Measurements from ENCODE around the gene TTLL6. TPM values are rescaled to one million over a fixed set of nuclear protein-coding genes. Genes with fewer than 3 reads are reported as not detected.

TTLL6 gene
- total and polyA plus RNA-seq, 2 of the 8 experiments (the other 6 are each of a cell fraction or from before 2014, with no cell fraction given): 2.6 to 4.3 TPM

GRCh38 chr17:48737330-48738043 lies 79.5 kb downstream of the TTLL6 start:
- Histone ChIP-seq H3K4me1 (replicated peaks in 1 of 4; ENCODE audit: control insufficient read depth in 3 of 4, insufficient read depth in 4 of 4, low read length in 3 of 4) (no peaks in the 10 kb centered on the region; a peak in 2 of 7 replicates), H2BK15ac (ENCODE audit: low read length) (no peak overlapping the region), H3K9me3 (ENCODE audit: insufficient read depth in 2 of 2, low read depth in 1 of 2, low read length in 1 of 2) (no peaks in the 10 kb centered on the region), H3K4ac (replicated peaks; ENCODE audit: insufficient read length, low read depth, low read length) (no peak overlapping the region), H2BK5ac (ENCODE audit: low read depth, low read length) (no peak overlapping the region), H3K14ac (ENCODE audit: insufficient read length) (no peak overlapping the region), H3K23ac (ENCODE audit: insufficient read length) (no peak overlapping the region), H4K91ac (replicated peaks; ENCODE audit: insufficient read length, low read length) (no peak overlapping the region), H3K36me3 (ENCODE audit: control insufficient read depth in 2 of 4, insufficient read depth in 4 of 4, low read length in 3 of 4) (peaks cover 0 to 5% (median 0%) of the 10 kb centered on the region in 4 experiments; a peak in 1 of 8 replicates), H3K27ac (ENCODE audit: low read depth, low read length) (no peak overlapping the region), H3K4me2 (ENCODE audit: insufficient read depth in 1 of 2, low read depth in 2 of 2, low read length in 2 of 2) (no peak overlapping the region), H3K4me3 (ENCODE audit: extremely low read depth in 1 of 4, insufficient read depth in 2 of 4, low read depth in 3 of 4, low read length in 4 of 4) (no peak overlapping the region), H2AFZ (ENCODE audit: low read length) (no peak overlapping the region), H4K8ac (ENCODE audit: extremely low read depth, insufficient read depth, low read length) (no peak overlapping the region), H3K56ac (replicated peaks; ENCODE audit: insufficient read length, low read depth, low read length) (no peak overlapping the region), H3K27me3 (replicated peaks in 1 of 4; ENCODE audit: control insufficient read depth in 3 of 4, extremely low read depth in 1 of 4, insufficient read depth in 3 of 4, low read length in 3 of 4) (peaks cover 89 to 100% (median 100%) of the 10 kb centered on the region in 4 experiments), H3K23me2 (ENCODE audit: low read depth, low read length) (no peaks in the 10 kb centered on the region), H3K18ac (ENCODE audit: extremely low read depth, low read length) (no peak overlapping the region), H2BK12ac (ENCODE audit: low read depth, low read length) (no peak overlapping the region), H2BK120ac (replicated peaks; ENCODE audit: low read depth, low read length) (no peak overlapping the region), H3K79me2 (ENCODE audit: control insufficient read depth in 1 of 2, insufficient read depth in 2 of 2, low read length in 2 of 2) (no peaks in the 10 kb centered on the region), H4K5ac (ENCODE audit: insufficient read length, low read depth, low read length) (no peak overlapping the region), H3K79me1 (ENCODE audit: low read depth, low read length) (no peaks in the 10 kb centered on the region), H3K9ac (replicated peaks in 1 of 4; ENCODE audit: extremely low read depth in 1 of 4, low read depth in 3 of 4, low read length in 3 of 4) (no peak overlapping the region), H2AK5ac (ENCODE audit: low read depth, low read length) (no peak overlapping the region), H4K20me1 (replicated peaks in 1 of 2; ENCODE audit: control insufficient read depth in 1 of 2, insufficient read depth in 2 of 2, low read length in 2 of 2) (peaks cover 12 to 25% of the 10 kb centered on the region in 2 experiments), H2BK20ac (ENCODE audit: low read length) (no peak overlapping the region)
- no peak for DNase-seq (ENCODE audit: low read depth in 1 of 2, low spot score in 2 of 2)
- CTCF ChIA-PET (ENCODE audit: partially characterized antibody): interaction anchor here (0.7 to 10.1 kb wide), 14 partner anchors 8 to 128 kb away, joined by 3 to 145 read pairs (median 4); partner anchors contain the start of genes HOXB13, PRAC1 and PRAC2
- POLR2A ChIA-PET (ENCODE audit: partially characterized antibody): no interaction called here
- no peak for FAIRE-seq
- WGBS, 2 experiments (ENCODE audit: extremely low coverage in 1 of 2, insufficient coverage in 1 of 2, insufficient read length in 1 of 2, insufficient replicate concordance in 2 of 2, low coverage in 1 of 2, low lambda C conversion rate in 2 of 2, missing lambda C conversion rate in 1 of 2): 70% methylated on average over 4 of the region's 4 CpGs; no CpG with 5 or more reads in 1 of the 2 experiments
- TF ChIP-seq CHD2 (IDR thresholded peaks at IDR 0.05; ENCODE audit: low read length) (no peak), CBX5 (IDR thresholded peaks at IDR 0.05; ENCODE audit: low read depth, low read length) (no peak), FOSL1 (IDR thresholded peaks at IDR 0.05; ENCODE audit: insufficient read depth, low read depth, low read length) (no peak), RAD21 (IDR thresholded peaks at IDR 0.05 in 1 of 2, conservative IDR thresholded peaks at IDR 0.05 in 1 of 2; ENCODE audit: low read depth in 2 of 2, low read length in 2 of 2) (no peak), SIX5 (IDR thresholded peaks at IDR 0.05; ENCODE audit: low read depth, low read length) (no peak), BRCA1 (IDR thresholded peaks at IDR 0.05; ENCODE audit: low read depth, low read length) (no peak), HDAC6 (IDR thresholded peaks at IDR 0.05; ENCODE audit: low read depth, low read length) (no peak), SIRT6 (IDR thresholded peaks at IDR 0.05; ENCODE audit: low read length) (no peak), MAX (IDR thresholded peaks at IDR 0.05) (no peak), SAP30 (IDR thresholded peaks at IDR 0.05; ENCODE audit: insufficient read depth, insufficient replicate concordance, low read length) (no peak), TAF1 (IDR thresholded peaks at IDR 0.05; ENCODE audit: low read depth, low read length) (no peak), SP4 (IDR thresholded peaks at IDR 0.05; ENCODE audit: low read length) (no peak), MAFK (IDR thresholded peaks at IDR 0.05; ENCODE audit: low read depth, low read length) (no peak), BACH1 (IDR thresholded peaks at IDR 0.05; ENCODE audit: low read length) (no peak)
